NCI-H2081 treated with DMSO at 0.1 percent for 48 hours (cell line): ENCODE data around the gene TM7SF3.

Experiments
- DNase-seq: peaks from one replicate; lab custom pipeline; 2025; lab: John Stamatoyannopoulos, UW

Gene TM7SF3

GRCh38 chr12:27015730-27016076 is 1.5 kb upstream of the TM7SF3 start:
- peak; percentile 41 for DNase-seq

- DNase-seq: no peak
Observed at GRCh38 chr12:27014859-27015729, 910 bp upstream of the TM7SF3 start.

GRCh38 chr12:27013611-27014084 is 536 bp downstream of the TM7SF3 start:
- no peak for DNase-seq

- DNase-seq: no peak
Observed at GRCh38 chr12:27012982-27013255, 1.3 kb downstream of the TM7SF3 start.

- DNase-seq: no peak
Observed at GRCh38 chr12:27012239-27012981, 1.8 kb downstream of the TM7SF3 start.

GRCh38 chr12:27009881-27010301 is 4.3 kb downstream of the TM7SF3 start:
- no peak for DNase-seq

- no peak for DNase-seq
Observed at GRCh38 chr12:27008081-27008480, 6.1 kb downstream of the TM7SF3 start.

- DNase-seq: no peak
Observed at GRCh38 chr12:27006797-27007467, 7.3 kb downstream of the TM7SF3 start.

- no peak for DNase-seq
Observed at GRCh38 chr12:27005495-27005894, 8.7 kb downstream of the TM7SF3 start.

- DNase-seq: no peak
Observed at GRCh38 chr12:27003421-27004381, 10.5 kb downstream of the TM7SF3 start.

- no peak for DNase-seq
Observed at GRCh38 chr12:27002141-27002540, 12.0 kb downstream of the TM7SF3 start.

- no peak for DNase-seq
Observed at GRCh38 chr12:27001663-27002062, 12.5 kb downstream of the TM7SF3 start.

GRCh38 chr12:27000961-27001360 is 13.2 kb downstream of the TM7SF3 start:
- no peak for DNase-seq

GRCh38 chr12:26997003-26997402 is 17.2 kb downstream of the TM7SF3 start:
- DNase-seq: no peak

- no peak for DNase-seq
Observed at GRCh38 chr12:26995706-26996105, 18.5 kb downstream of the TM7SF3 start.

- no peak for DNase-seq
Observed at GRCh38 chr12:26994109-26994508, 20.1 kb downstream of the TM7SF3 start.

GRCh38 chr12:26991826-26992225 is 22.4 kb downstream of the TM7SF3 start:
- no peak for DNase-seq

- no peak for DNase-seq
Observed at GRCh38 chr12:26989873-26990272, 24.3 kb downstream of the TM7SF3 start.

GRCh38 chr12:26988703-26989102 is 25.5 kb downstream of the TM7SF3 start:
- DNase-seq: no peak

- no peak for DNase-seq
Observed at GRCh38 chr12:26987634-26988424, 26.4 kb downstream of the TM7SF3 start.

- DNase-seq: no peak
Observed at GRCh38 chr12:26982866-26983265, 31.3 kb downstream of the TM7SF3 start.
